Tibial artery (tissue), 4 donors: ENCODE measurements around the gene VILL.
"Not testable (repeated sequence)": the region's sequence is repeated elsewhere in the genome, so short reads cannot be mapped to it uniquely, and the experiment has no call there.

Experiments
- DNase-seq, 2 donors: peaks; one replicate each; pipeline ENCODE4 v3.0.0-alpha.2; 2019
- H3K27ac ChIP-seq, 2 donors: fragments of 200-600 bp; sonication (generic) in 1 of 2; 1 replicate in 1 of 2; 2 replicates in 1 of 2; pipeline ENCODE4 v1.5.1; 2018 to 2019; ENCODE audit warnings: mild to moderate bottlenecking in 1 of 2
- H3K27me3 ChIP-seq, 2 donors: fragments of 200-600 bp; sonication (generic) in 1 of 2; one replicate each; pipeline versions ENCODE4 v1.5.1 to v1.6.0; 2016 to 2019
- H3K36me3 ChIP-seq, 3 donors: fragments of 200-600 bp; sonication (generic) in 2 of 3; one replicate each; pipeline ENCODE4 v1.5.1; 2016 to 2019; ENCODE audit warnings: mild to moderate bottlenecking in 2 of 3
- H3K4me1 ChIP-seq, 4 donors: fragments of 200-600 bp; sonication (generic) in 2 of 4; 1 replicate in 3 of 4; 2 replicates in 1 of 4; pipeline ENCODE4 v1.5.1; 2016 to 2019
- H3K4me3 ChIP-seq, 2 donors: fragments of 200-600 bp; sonication (generic) in 1 of 2; 1 replicate in 1 of 2; 2 replicates in 1 of 2; pipeline ENCODE4 v1.5.1; 2018 to 2019; ENCODE audit warnings: mild to moderate bottlenecking in 2 of 2
- H3K9me3 ChIP-seq, 3 donors: fragments of 200-600 bp; sonication (generic) in 1 of 3; one replicate each; pipeline ENCODE4 v1.5.1; 2016 to 2019
- intact Hi-C: fragments of 100-400 bp; cut with DNase I; formaldehyde crosslinking; loops from one replicate; pipeline ENCODE4 v1.15.0; 2023; ENCODE audit warnings: low total_unique reads
- TF ChIP-seq, protein P1 (sequence below), 2 experiments: fragments of 200-600 bp in 1 of 2; fragments of 450-650 bp in 1 of 2; IDR thresholded peaks; one replicate each; pipeline ENCODE4 v1.5.1; 2017 to 2019; ENCODE audit warnings: antibody characterized with exemption in 2 of 2, mild to moderate bottlenecking in 1 of 2, moderate library complexity in 1 of 2

Gene VILL

DNA sequence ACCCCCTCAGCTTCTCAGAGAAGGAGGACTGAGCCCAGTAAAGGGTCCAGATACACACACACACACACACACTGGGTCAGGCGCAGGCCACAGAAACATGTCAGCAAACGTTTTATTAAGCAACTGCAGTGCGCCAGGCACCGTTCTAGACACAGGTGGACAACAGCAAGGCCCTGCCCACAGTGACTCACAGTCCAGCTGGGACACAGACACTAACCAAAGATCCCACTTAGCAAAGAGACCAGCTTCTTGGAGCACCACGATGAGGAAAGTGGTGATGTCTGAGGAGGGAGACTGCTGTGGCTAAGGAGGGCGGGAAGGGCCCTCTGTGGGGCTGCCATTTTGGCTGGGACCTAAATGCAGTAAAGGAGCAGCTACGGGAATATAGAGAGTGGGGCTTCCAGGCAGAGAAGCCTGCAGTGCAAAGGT is 2.8 kb upstream of the VILL start:
- TF ChIP-seq, protein P1, sequence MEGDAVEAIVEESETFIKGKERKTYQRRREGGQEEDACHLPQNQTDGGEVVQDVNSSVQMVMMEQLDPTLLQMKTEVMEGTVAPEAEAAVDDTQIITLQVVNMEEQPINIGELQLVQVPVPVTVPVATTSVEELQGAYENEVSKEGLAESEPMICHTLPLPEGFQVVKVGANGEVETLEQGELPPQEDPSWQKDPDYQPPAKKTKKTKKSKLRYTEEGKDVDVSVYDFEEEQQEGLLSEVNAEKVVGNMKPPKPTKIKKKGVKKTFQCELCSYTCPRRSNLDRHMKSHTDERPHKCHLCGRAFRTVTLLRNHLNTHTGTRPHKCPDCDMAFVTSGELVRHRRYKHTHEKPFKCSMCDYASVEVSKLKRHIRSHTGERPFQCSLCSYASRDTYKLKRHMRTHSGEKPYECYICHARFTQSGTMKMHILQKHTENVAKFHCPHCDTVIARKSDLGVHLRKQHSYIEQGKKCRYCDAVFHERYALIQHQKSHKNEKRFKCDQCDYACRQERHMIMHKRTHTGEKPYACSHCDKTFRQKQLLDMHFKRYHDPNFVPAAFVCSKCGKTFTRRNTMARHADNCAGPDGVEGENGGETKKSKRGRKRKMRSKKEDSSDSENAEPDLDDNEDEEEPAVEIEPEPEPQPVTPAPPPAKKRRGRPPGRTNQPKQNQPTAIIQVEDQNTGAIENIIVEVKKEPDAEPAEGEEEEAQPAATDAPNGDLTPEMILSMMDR (IDR thresholded peaks at IDR 0.05) = no peak
- intact Hi-C loops = no loop called here
- H3K36me3 ChIP-seq = peaks cover 10 to 19% (median 13%) of the 10 kb centered on the region in 3 donors
- H3K4me3 ChIP-seq = no peak overlapping the region
- H3K4me1 ChIP-seq = peaks cover 0 to 8% (median 0%) of the 10 kb centered on the region in 4 donors
- no peak overlapping the region for H3K27ac ChIP-seq
- DNase-seq = peak in 1 of 2 donors; percentile 55
- H3K9me3 ChIP-seq = no peaks in the 10 kb centered on the region
- H3K27me3 ChIP-seq = no peaks in the 10 kb centered on the region

DNA sequence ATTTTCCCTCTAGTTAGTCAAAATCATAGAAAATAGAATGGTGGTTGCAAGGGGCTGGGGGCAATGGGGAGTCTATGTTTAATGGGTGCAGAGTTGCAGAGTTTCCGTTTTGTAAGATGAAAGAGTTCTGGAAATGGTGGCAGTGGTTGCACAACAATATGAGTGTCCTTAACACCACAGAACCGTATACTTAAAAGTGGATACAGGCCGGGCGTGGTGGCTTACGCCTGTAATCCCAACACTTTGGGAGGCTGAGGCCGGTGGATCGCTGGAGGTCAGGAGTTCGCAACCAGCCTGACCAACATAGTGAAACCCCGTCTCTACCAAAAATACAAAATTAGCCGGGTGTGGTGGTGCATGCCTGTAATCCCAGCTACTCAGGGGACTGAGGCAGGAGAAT is 2.2 kb upstream of the VILL start:
- H3K4me1 ChIP-seq, intact Hi-C loops, H3K27me3 ChIP-seq, H3K9me3 ChIP-seq, H3K4me3 ChIP-seq, DNase-seq, H3K27ac ChIP-seq: not testable (repeated sequence)
- peaks cover 8 to 13% (median 13%) of the 10 kb centered on the region in 3 donors for H3K36me3 ChIP-seq

DNA sequence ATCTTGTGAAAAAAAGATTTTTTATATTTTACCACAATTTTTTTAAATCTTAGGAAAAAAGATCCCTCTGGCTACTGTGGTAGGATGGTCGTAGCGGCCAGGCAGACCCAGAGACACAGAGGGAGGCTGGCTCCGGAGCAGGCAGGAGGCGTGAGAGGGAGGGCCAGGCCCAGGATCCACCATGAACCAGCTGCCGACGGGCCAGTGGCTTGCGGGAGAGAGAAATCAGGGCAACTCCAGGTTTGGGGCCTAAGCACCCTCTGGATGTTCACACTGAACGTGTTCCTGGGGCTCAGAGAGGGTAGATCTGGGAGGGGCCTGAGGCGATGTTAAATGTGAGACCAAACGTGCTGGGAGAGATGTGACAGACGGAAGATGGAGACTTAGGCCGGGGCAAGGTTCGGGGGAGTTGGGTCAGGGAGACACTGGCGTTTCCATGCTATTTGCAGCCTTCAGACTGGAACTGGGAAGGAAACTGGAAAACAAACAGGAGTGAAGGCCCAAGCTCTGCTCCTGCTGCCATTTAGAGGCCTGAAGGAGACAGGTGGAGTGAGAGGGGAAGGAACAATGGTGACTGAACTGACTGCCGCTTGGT is 1.6 kb upstream of the VILL start:
- H3K9me3 ChIP-seq = no peaks in the 10 kb centered on the region
- peaks cover 5 to 10% (median 9%) of the 10 kb centered on the region in 3 donors for H3K36me3 ChIP-seq
- TF ChIP-seq, protein P1 (IDR thresholded peaks at IDR 0.05) = no peak
- peaks cover 0 to 16% (median 2%) of the 10 kb centered on the region in 4 donors for H3K4me1 ChIP-seq
- intact Hi-C loops = no loop called here
- H3K27me3 ChIP-seq = no peaks in the 10 kb centered on the region
- DNase-seq = peak in 1 of 2 donors; percentile 34
- no peak overlapping the region for H3K27ac ChIP-seq
- no peak overlapping the region for H3K4me3 ChIP-seq

DNA sequence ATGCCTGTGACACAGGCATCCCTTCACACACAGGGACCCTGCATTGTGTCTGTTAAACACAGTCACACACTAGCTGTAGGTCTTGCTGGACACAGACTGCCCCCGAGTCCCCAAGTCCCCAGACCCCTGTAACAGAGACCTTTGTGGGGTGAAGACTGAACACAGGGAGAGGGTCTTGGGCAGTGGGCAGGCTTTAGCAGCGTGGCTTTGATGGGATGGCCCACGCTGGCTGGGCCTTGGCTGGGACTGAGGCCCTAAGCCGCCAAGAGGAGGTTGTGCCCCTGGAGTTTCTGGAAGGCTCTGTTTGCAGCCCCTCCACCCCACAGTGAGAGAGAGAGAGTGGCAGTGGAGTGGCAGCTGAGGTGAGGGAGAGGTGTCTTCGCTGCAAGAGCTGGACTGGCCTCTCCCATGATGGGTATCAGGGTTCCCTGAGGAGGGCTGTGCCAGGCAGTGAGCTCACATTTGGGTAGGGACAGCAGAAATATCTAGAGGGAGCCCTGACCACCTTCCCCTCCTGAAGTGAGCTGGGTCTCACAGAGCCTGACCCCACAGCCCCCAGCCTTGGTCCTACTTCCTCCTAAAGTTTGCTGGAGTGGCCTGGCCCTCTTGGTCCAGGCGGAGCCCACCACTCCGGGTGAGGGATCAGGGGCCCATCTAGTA is 635 bp upstream of the VILL start:
- intact Hi-C loops = no loop called here
- H3K27ac ChIP-seq = no peak overlapping the region
- no peak overlapping the region for H3K4me3 ChIP-seq
- no peaks in the 10 kb centered on the region for H3K27me3 ChIP-seq
- peaks cover 0 to 1% (median 0%) of the 10 kb centered on the region in 3 donors for H3K36me3 ChIP-seq
- no peaks in the 10 kb centered on the region for H3K9me3 ChIP-seq
- peak in 1 of 2 donors; percentile 60 for DNase-seq
- TF ChIP-seq, protein P1 (IDR thresholded peaks at IDR 0.05) = no peak
- peaks cover 0 to 17% (median 6%) of the 10 kb centered on the region in 4 donors for H3K4me1 ChIP-seq

DNA sequence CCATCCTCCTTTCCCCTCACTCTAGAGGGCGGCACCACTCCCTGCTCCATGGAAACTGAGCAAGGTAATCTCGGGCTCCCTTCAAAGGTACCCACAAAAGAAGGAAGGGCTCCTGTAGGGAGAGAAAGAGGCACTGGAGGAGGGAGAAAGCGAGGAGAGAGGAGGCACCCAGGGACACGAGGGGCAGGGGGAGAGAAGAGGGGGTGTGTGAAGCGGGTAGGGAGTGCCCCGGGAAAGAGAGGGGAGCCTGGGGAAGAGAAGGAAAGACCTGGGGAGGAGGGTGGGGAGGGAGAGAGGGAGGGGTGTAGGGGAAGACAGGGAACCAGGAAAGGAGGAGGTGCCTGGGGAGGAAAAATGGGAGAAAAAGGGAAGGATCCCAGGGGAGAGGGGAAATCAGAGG is 523 bp downstream of the VILL start:
- intact Hi-C loops = no loop called here
- TF ChIP-seq, protein P1 (IDR thresholded peaks at IDR 0.05) = no peak
- peak in 1 of 2 donors; percentile 37 for DNase-seq
- peaks cover 0 to 17% (median 6%) of the 10 kb centered on the region in 4 donors for H3K4me1 ChIP-seq
- no peak overlapping the region for H3K27ac ChIP-seq
- no peaks in the 10 kb centered on the region for H3K36me3 ChIP-seq
- no peaks in the 10 kb centered on the region for H3K27me3 ChIP-seq
- no peaks in the 10 kb centered on the region for H3K9me3 ChIP-seq
- H3K4me3 ChIP-seq = no peak overlapping the region

DNA sequence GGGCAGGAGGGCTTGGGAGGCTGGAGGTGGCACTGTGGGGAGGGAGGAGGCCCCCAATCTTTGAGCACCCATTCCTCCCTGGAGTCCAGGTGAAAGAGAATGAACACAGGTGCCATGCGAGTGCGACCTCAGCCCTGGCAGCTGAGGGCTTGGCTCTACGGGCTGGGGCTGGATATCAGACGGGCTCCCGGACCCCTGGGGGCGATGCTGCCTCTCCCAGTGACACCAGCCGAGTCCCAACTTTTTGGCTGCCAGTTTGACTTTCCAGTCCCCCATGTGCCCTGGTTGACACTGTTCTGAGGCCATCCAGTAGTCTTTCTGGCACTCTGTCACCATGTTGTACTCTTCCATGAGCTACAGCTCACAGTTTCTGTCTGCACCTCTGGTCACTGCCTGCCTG is 1.2 kb downstream of the VILL start:
- Histone ChIP-seq H3K27me3 (no peaks in the 10 kb centered on the region), H3K36me3 (no peaks in the 10 kb centered on the region), H3K9me3 (no peaks in the 10 kb centered on the region), H3K4me1 (peaks cover 0 to 19% (median 6%) of the 10 kb centered on the region in 4 donors), H3K4me3 (no peak overlapping the region), H3K27ac (no peak overlapping the region)
- intact Hi-C loops = no loop called here
- peak in 1 of 2 donors; percentile 47 for DNase-seq
- TF ChIP-seq, protein P1 (IDR thresholded peaks at IDR 0.05) = no peak
